WTC11 (cell line): ENCODE data around the gene OTUB1. TPM values are rescaled to one million over a fixed set of nuclear protein-coding genes. Genes with fewer than 3 reads are reported as not detected.

ENCODE experiments used
- ATAC-seq: fragments of 200-7000 bp; cut with Tn5 transposase; 2 replicates; pipeline ENCODE4 v1.10.0; 2021; ENCODE audit warnings: mild to moderate bottlenecking, moderate library complexity
- CTCF ChIA-PET: fragments of 300-600 bp; sonication (Branson Sonifier 250); formaldehyde crosslinking; loops from one replicate; lab custom pipeline; 2021; ENCODE audit warnings: antibody characterized with exemption; lab: Charles Lee
- POLR2A ChIA-PET: fragments of 350-600 bp; sonication (Branson Sonifier 250); formaldehyde crosslinking; loops from one replicate; lab custom pipeline; 2021; ENCODE audit warnings: antibody characterized with exemption; lab: Charles Lee
- DNase-seq: peaks from one replicate; pipeline ENCODE4 v3.0.0; 2021; ENCODE audit warnings: low spot score
- H3K27ac Mint-ChIP-seq: 2 replicates; pipeline ENCODE4 v1.8.0; 2021; ENCODE audit warnings: mixed read lengths
- H3K27me3 Mint-ChIP-seq: 2 replicates; pipeline ENCODE4 v1.8.0; 2021; ENCODE audit warnings: low read depth, mild to moderate bottlenecking, moderate library complexity, mixed read lengths
- H3K36me3 Mint-ChIP-seq: 2 replicates; pipeline ENCODE4 v1.8.0; 2021; ENCODE audit warnings: mixed read lengths
- H3K4me1 Mint-ChIP-seq: 2 replicates; pipeline ENCODE4 v1.8.0; 2022; ENCODE audit warnings: mixed read lengths
- H3K4me3 Mint-ChIP-seq: 2 replicates; pipeline ENCODE4 v1.8.0; 2021; ENCODE audit warnings: mild to moderate bottlenecking, moderate library complexity, mixed read lengths
- H3K9me3 Mint-ChIP-seq: 2 replicates; pipeline ENCODE4 v1.8.0; 2021; ENCODE audit warnings: mixed read lengths
- AFF4 ChIP-seq: sonication (generic); formaldehyde crosslinking; IDR thresholded peaks from 2 replicates; pipeline ENCODE4 v1.8.1; 2023; ENCODE audit warnings: mild to moderate bottlenecking, missing genetic modification reagents, borderline replicate concordance
- CREM ChIP-seq: sonication (generic); formaldehyde crosslinking; IDR thresholded peaks from 2 replicates; pipeline ENCODE4 v1.8.1; 2022; ENCODE audit warnings: mild to moderate bottlenecking, missing genetic modification reagents, moderate library complexity
- E2F5 ChIP-seq: sonication (generic); formaldehyde crosslinking; IDR thresholded peaks from 2 replicates; pipeline ENCODE4 v1.8.1; 2022; ENCODE audit warnings: mild to moderate bottlenecking, moderate library complexity, missing genetic modification reagents
- GTF2I ChIP-seq: fragments of 250-450 bp; sonication (Bioruptor Pico); conservative IDR thresholded peaks from 2 replicates; pipeline ENCODE4 v1.4.0; 2021; ENCODE audit warnings: mild to moderate bottlenecking
- NFATC4 ChIP-seq: fragments of 250-450 bp; sonication (Bioruptor Pico); IDR thresholded peaks from 2 replicates; pipeline ENCODE4 v1.9.0; 2021; ENCODE audit warnings: mild to moderate bottlenecking
- NR1H2 ChIP-seq: sonication (generic); formaldehyde crosslinking; IDR thresholded peaks from 2 replicates; pipeline ENCODE4 v1.9.0; 2021; ENCODE audit warnings: mild to moderate bottlenecking, moderate library complexity, missing genetic modification reagents
- RELA ChIP-seq: sonication (generic); formaldehyde crosslinking; IDR thresholded peaks from 2 replicates; pipeline ENCODE4 v1.8.1; 2022; ENCODE audit warnings: missing genetic modification reagents, mild to moderate bottlenecking, borderline replicate concordance
- SP1 ChIP-seq: sonication (generic); formaldehyde crosslinking; conservative IDR thresholded peaks from 2 replicates; pipeline ENCODE4 v1.8.1; 2022; ENCODE audit warnings: missing genetic modification reagents
- STAT6 ChIP-seq: sonication (generic); formaldehyde crosslinking; conservative IDR thresholded peaks from 2 replicates; pipeline ENCODE4 v1.8.1; 2023; ENCODE audit warnings: mild to moderate bottlenecking, low read depth, missing genetic modification reagents, moderate library complexity
- ZNF121 ChIP-seq: sonication (generic); formaldehyde crosslinking; IDR thresholded peaks from 2 replicates; pipeline ENCODE4 v1.8.0; 2023; ENCODE audit warnings: missing genetic modification reagents
- ZNF317 ChIP-seq: sonication (generic); formaldehyde crosslinking; IDR thresholded peaks from 2 replicates; pipeline ENCODE4 v1.8.1; 2023; ENCODE audit warnings: low read depth, mild to moderate bottlenecking, moderate library complexity, missing genetic modification reagents, borderline replicate concordance
- ZNF671 ChIP-seq: fragments of 250-450 bp; sonication (Bioruptor Pico); IDR thresholded peaks from 2 replicates; pipeline ENCODE4 v1.8.0; 2021; ENCODE audit warnings: mild to moderate bottlenecking
- total RNA-seq: library from RNA; stranded (reverse); gene quantifications from 3 replicates; pipeline ENCODE4 v1.2.3, GENCODE V29; 2021
- TF ChIP-seq, protein P1 (sequence below): fragments of 250-450 bp; sonication (Bioruptor Pico); IDR thresholded peaks from 2 replicates; pipeline ENCODE4 v1.9.0; 2021; ENCODE audit warnings: mild to moderate bottlenecking
- TF ChIP-seq, protein P2 (sequence below): sonication (generic); formaldehyde crosslinking; IDR thresholded peaks from 2 replicates; pipeline ENCODE4 v1.8.1; 2023; ENCODE audit warnings: mild to moderate bottlenecking, missing genetic modification reagents
- TF ChIP-seq, protein P3 (sequence below): sonication (generic); formaldehyde crosslinking; IDR thresholded peaks from 2 replicates; pipeline ENCODE4 v1.8.0; 2022; ENCODE audit warnings: mild to moderate bottlenecking, missing genetic modification reagents

Gene OTUB1
- total RNA-seq, 1 experiment from 2014 or later = 112 TPM

DNA sequence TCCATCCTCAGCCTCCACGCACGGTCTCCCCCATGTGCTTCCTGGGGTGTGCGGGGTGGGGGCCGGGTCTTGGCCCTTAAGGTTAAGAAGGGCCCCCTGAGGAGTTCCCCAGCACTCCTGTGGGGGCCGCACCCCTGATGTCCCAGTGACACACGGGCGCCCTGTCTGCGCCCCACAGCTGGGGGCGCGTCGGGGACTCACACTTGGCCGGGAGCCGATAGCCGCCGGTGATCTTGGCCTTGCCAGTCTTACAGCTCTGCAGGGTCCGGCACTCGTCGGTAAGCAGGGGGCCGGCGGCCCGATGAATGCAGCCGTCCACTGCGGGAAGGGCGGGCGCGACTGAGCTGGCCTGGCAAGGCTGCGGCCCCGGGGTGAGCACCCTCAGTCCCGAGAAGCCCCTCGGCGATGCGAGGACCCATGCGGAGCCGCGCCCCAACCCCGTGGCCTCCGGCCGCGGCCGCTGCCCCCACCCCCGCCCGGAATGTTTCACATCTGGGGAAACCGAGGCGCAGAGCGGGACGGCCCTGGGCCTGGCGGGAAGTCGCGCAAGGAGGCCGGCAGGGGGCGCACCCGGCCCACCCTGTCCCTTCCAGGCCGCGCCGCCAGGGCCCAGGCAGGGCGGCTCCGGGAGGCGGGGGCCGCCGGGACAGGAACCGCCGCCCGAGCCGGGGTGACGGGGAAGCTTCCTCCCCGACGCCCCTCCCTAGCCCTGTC, 13.9 kb downstream of the OTUB1 start (continued):
- TF ChIP-seq AFF4 (no peak), ZNF317 (CRISPR knock-in tag) (no peak), SP1 (CRISPR knock-in tag) (no peak), ZNF671 (no peak), NFATC4 (CRISPR knock-in tag) (no peak), STAT6 (CRISPR knock-in tag) (0 out of 2 replicates have a peak, but pooled peaks have one; percentile 35), RELA (no peak), NR1H2 (CRISPR knock-in tag) (no peak), CREM (CRISPR knock-in tag) (no peak)
- TF ChIP-seq, protein P1, sequence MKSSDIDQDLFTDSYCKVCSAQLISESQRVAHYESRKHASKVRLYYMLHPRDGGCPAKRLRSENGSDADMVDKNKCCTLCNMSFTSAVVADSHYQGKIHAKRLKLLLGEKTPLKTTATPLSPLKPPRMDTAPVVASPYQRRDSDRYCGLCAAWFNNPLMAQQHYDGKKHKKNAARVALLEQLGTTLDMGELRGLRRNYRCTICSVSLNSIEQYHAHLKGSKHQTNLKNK = no peak
- TF ChIP-seq, protein P2, sequence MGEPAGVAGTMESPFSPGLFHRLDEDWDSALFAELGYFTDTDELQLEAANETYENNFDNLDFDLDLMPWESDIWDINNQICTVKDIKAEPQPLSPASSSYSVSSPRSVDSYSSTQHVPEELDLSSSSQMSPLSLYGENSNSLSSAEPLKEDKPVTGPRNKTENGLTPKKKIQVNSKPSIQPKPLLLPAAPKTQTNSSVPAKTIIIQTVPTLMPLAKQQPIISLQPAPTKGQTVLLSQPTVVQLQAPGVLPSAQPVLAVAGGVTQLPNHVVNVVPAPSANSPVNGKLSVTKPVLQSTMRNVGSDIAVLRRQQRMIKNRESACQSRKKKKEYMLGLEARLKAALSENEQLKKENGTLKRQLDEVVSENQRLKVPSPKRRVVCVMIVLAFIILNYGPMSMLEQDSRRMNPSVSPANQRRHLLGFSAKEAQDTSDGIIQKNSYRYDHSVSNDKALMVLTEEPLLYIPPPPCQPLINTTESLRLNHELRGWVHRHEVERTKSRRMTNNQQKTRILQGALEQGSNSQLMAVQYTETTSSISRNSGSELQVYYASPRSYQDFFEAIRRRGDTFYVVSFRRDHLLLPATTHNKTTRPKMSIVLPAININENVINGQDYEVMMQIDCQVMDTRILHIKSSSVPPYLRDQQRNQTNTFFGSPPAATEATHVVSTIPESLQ (CRISPR knock-in tag) = no peak
- TF ChIP-seq, protein P3, sequence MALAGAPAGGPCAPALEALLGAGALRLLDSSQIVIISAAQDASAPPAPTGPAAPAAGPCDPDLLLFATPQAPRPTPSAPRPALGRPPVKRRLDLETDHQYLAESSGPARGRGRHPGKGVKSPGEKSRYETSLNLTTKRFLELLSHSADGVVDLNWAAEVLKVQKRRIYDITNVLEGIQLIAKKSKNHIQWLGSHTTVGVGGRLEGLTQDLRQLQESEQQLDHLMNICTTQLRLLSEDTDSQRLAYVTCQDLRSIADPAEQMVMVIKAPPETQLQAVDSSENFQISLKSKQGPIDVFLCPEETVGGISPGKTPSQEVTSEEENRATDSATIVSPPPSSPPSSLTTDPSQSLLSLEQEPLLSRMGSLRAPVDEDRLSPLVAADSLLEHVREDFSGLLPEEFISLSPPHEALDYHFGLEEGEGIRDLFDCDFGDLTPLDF (CRISPR knock-in tag) = no peak
- TF ChIP-seq, all 79 proteins: peak for 6

GRCh38 chr11:64000740-64001483, 14.7 kb downstream of the OTUB1 start:
- CTCF ChIA-PET = interaction anchor here (0.6 to 5.4 kb wide), 56 partner anchors 8 to 674 kb away, joined by 3 to 75 read pairs (median 5); partner anchors contain the start of genes FERMT3, FLRT1, MACROD1 and MARK2
- POLR2A ChIA-PET = interaction anchor here (0.6 to 1.8 kb wide), 5 partner anchors 28 to 1637 kb away, joined by 3 to 8 read pairs (median 5); partner anchors contain the start of gene SIPA1
- Mint-ChIP-seq H3K9me3 (no peaks in the 10 kb centered on the region), H3K27ac (no peak overlapping the region), H3K27me3 (peaks cover 50% of the 10 kb centered on the region), H3K36me3 (peaks cover 7% of the 10 kb centered on the region)
- peak; percentile 23 for DNase-seq
- TF ChIP-seq GTF2I (peak; percentile 93), ZNF121 (no peak; the same call in 1 of the 2 replicates), E2F5 (0 out of 2 replicates have a peak, but pooled peaks have one; percentile 1)
- TF ChIP-seq, all 79 proteins: peak for 2
- Mint-ChIP-seq H3K4me1 (peaks cover 11% of the 10 kb centered on the region), H3K4me3 (peak overlapping the region; percentile 40; the same call in 1 of the 2 replicates)
- no peak for ATAC-seq
